Activated CD8-positive, alpha-beta memory T cell treated with anti-CD3 and anti-CD28 coated beads, Interleukin-2, amount 50 U/mL, for 48 hours (primary cell): ENCODE data around the gene CDH4.

ENCODE experiments used
- DNase-seq: peaks from one replicate; pipeline ENCODE4 v3.0.0-alpha.2; 2020

Gene CDH4

DNA sequence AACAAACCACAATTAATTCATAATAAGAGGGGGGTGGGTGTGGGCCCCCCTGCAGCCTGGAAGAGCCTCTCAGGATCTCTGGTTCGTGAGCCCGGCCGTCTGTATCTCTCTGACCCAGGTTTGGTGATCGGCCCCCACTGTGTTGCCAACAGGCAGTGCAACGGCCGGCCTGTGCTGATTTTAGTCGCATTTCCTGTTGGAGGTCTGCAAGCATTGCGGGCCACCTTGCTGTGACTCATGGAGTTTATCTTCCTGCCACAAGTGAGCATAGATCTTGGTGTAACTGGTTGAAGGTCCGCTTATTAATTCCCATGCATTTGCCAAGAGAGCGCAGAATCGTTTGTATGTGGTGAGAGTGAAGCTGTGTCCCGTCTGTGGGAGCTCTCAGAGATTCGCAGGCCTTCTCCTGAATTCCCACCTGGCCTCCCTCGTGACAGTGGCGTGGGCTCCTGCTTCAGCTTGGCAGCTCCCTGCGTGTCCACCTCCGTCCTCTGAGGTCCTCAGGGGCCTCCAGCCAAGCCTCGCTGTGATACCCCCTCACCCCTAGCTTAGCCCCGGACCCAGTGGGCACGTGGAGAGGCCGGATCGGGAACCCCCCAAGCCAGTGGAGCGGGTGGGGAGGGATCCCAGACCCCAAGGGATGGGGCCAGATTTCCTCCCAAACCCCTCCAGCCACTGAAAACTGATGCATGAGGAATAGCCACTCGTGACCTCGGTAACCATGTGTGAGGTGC, 269.8 kb downstream of the CDH4 start:
- no peak for DNase-seq

DNA sequence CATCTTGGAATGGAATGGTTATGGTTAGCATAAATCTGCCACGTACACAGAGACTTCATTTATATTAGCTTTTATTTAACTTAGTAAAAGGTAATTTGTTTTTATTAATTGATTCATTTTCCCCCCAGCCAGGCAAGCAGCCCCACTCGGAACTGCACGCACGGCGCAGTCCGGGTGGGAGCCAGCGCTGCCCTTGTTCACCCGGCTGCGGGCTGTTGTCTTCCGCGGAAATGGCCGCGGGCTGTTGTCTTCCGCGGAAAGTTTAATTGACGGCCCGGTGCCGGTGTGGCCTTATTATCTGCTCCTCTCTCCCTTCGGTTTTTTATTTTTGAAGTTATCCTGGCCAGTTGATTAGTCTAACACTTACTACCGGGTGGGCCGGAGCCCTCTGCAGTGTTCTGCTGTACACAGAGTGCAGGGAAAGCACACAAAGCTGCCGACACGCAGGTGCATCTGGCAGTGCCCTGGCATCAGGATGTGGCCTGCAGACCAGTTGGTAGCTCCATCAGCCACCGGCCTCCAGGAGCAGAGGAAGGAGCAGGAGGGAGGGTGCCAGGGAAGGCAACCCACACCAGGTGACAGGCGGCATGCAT, 270.5 kb downstream of the CDH4 start:
- no peak for DNase-seq

DNA sequence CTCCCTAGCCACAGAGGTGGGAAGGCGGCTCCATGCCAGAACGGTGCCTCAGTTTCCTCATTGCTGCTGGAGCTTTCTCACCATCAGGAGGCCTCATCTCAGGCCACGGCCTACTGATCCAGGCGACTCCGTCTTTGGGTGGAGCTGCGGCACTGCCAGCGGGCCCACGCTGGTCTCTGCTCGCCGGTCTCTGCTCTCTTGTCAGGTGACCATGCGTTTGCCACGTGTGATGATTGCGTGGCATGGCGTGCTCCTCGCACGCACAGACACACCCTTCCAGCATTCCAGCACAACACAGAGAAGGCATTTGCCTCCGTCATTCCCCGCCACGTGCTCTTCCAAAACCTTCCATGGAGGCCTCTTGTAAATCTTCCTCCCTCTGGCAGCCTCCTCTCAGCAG, 271.1 kb downstream of the CDH4 start:
- no peak for DNase-seq

DNA sequence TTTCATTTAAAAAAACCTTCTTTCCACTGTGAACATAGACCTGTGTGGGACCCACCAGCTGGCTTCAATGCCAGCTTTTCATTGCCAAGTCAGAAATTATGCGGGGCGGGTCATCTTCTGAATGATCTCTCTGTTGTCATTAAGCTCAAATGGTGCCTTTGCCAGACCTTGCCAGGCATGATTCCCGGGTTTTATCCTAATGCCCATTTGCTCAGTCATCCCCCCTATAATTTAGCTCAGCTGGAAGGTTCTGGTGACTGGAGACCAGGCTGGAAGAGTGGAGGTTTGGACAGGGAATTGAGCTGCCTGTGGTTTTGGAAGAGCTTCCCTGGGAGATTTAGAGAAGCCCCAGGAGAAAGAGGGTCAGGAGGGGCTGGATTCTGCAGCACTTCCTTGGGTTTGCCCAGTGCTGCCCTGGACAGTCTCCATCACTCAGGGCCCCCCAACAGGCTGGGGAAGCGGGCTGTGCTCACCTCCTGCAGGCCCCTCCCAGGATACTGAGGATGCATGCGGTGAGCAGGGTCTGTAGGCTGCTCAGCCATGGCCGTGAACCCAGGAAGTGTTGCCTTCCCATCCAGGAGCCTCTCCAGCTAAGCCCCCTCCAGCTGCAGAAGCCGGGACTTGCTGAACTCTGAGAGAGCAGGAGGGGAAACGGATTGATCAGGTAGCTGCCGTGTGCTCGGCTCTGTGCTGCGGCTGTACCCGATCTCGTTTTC, 273.0 kb downstream of the CDH4 start:
- DNase-seq = no peak

DNA sequence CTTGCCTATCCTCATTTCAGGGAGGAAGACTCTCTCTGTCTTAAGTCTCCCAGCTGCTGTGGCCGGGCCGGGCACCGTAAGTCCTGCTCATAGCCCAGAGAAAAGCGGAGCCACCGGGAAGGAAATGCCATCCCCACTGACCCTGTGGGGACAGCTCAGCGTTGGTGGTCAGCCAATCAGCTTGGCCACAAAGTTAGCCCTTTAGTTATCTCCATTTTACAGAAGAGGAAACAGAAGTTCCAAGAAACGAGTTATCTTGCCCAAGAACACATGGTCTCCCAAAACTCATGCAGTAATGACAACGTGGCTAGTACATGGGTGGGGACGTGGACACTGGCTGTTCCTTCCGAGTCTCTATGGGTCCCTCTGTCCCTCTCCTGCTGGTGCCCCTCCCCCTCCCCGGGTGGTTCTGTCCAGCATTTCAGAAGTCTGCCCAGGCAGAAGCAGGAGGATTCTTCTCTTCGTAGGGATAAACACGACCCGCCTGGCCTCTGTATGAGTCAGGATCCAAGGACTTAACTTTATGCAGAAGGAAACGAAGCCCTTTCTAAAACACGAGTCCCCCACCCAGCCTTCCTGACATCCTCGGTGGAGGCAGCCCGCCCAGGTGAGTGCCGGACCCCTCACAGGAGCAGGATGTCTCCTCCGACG, 273.8 kb downstream of the CDH4 start:
- no peak for DNase-seq

DNA sequence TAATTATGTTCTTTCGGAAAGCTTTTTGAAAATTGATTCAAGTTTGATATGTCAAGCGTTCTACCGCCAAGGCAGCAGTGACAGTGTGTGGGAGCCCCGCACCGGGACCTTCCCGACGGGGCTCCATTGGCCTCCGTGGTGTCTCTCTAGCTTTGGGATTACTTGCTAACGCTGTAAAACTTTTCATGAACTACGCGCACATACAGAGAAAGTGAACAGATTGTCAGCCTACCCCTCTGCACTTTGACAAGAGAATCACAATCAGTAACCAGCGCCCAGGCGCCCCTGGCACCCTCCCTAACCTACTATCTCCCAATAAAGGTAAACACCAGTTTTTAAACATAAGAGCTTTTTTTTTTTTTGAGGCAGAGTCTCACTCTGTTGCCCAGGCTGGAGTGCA, 274.8 kb downstream of the CDH4 start:
- no peak for DNase-seq

DNA sequence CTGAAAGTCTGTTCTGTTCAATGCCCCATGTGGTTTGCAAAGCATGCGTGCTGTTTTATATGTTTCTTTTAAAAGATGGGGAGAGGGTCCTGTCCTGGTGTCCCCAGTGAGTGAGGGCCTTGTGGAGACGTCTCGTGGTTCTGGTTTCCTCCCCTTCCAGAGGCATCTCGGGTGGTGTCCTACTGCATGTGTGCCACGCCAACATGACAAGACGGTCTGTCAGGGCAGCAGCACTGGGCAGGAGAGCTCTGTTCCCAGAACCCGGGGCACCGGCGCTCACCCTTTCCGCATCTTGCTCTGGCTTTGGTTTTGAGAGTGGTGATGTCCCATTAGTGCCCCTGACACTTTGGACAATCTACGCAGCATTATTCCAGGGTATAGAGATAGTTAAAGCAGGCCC, 275.6 kb downstream of the CDH4 start:
- no peak for DNase-seq

DNA sequence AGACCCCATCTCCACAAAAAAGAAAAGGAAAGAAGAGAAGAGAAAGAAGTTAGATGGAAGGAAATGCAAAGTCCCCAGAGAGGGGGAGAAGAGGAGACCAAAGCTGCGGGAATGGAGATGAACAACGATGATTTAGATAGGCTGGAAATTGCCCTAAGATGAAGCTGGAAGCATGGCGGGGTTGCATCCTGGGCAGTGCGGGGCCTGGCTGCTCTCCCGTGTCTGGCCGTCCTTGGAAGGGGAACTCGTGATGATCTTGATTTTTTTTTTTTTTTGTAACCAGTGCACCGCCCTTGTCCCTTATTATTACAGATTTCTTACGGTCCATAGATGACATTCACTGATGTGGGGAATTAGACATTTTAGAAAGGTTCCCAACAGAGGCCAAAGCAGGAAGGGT, 276.5 kb downstream of the CDH4 start:
- DNase-seq = no peak

DNA sequence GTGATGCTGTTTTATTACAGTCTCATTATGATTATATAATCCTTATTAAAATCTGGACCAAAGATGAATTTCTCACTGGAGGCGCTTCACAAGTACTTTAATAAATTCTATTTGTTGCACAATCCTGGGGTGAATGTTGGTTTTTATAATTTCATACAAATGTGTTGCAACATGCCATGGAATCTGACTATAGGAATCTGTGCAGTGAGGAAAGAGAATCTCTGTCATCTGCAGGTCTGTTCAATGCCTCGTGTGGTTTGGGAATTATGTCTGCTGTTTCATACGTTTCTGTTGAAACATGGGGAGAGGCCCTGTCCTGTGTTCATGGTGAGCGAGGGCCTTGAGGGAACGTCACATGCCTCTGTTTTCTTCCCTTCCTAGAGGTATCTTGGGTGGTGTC, 277.3 kb downstream of the CDH4 start:
- DNase-seq = no peak

DNA sequence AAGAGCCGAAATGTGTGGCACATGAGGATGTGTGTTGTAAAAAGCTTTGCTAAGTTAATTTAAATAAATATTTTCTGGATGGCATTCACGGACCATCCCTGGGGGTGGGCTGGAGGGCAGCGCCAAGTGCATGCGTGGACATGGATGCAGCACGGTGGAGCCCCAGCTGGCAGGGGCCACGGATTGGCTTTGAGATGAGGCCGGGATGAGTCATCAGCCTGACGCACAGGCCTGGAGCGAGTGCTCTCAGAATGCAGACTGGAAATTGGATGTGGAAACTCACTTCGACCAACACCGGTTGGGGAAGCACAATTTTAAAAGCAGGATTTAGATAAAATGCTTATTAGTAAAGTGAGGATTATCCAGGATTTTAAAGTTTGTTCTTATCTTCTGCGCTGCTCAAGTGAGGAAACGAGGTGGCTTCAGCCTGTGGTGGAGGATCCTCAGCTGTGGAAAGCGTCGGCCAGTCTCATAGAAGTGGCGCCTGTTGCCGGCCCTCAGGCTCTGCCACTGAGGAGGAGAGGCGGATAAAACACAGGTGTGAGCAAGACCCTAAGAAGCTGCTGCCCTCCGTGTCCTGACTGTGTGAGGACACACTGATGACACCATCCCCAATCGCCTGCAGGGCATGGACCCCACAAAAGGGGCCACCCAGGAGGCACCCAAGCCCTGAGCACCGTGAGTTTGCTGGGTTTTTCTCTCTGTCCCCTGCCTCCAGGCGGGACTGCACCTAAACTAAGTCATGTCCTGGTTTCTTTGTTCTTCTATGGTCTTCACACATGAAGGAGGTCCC, 279.7 kb downstream of the CDH4 start:
- no peak for DNase-seq

DNA sequence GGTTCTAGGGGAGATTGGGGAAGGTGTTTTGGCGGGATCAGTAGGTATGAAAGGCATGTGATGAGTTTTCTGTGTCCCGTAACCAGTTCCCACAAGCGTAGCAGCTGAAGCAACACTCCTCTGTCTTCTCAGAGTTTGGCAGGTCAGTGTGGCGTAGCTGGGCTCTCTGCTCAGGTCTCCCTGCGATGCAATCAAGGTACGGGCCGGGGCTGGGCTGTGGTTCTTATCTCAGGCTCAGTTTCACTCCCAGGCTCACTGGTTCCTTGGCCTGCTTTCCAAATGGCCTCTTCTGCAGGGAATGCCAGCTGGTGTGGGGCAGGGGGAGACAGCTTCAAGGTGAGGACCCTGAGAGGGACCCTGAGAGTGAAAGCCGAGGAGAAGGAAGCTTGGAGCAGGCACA, 280.7 kb downstream of the CDH4 start:
- no peak for DNase-seq

DNA sequence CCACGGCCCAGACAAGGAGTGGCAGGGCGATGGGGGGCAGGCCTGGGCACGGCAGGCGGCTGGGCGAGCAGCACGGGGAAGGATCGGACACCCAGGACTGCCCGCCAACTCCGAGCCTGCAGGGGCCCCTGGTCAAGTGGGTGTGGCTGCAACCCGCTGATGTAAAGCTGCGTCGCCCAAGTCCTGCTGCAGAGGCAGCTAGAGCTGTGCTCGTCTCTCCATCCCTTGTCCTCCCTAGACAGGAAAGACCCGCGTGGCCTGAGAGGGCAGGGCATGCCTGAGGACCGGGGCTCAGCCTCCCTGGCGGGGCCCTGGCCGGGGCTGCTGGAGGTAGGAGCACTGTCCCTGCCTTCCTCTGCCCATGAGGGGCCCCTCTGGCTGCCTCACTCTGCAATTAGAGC, 281.2 kb downstream of the CDH4 start:
- DNase-seq = no peak

DNA sequence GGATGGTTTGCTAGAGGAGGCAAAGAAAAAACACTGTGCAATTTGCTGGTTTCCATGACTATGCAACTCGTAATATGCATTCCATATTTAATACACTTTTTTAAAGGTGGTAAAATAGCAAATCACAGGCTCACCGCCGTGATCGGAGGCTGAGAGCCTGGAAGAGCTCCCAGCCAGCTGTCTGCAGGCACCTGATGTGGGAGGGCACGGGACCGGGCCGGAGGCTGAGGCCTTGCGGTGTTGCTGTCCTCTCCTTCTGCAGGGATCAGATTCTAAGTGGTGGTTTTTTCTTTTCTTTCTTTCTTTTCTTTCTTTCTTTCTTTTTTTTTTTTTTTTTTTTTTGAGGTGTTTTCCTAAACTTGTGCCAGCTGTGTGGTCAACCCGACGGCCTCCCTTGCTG, 282.3 kb downstream of the CDH4 start:
- DNase-seq = no peak

DNA sequence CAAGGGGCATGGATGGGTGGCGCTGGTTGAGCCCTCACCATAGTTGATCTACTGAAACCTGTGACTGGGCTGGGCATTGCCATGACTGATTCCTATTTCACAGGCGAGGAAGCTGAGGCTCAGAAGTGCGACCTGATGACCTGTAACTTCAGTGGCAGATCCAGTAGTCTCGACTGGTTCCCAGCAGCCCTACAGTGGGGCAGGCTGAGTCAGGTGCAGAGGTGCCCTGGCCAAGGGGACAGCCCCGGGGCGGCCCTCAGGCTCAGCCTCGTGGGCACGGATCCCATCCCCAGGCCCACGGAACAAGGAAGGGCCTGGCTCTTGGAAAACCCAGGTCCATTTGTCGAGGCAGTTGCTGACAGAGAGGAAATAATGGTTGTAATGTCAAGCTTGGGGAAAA, 283.0 kb downstream of the CDH4 start:
- DNase-seq = no peak

DNA sequence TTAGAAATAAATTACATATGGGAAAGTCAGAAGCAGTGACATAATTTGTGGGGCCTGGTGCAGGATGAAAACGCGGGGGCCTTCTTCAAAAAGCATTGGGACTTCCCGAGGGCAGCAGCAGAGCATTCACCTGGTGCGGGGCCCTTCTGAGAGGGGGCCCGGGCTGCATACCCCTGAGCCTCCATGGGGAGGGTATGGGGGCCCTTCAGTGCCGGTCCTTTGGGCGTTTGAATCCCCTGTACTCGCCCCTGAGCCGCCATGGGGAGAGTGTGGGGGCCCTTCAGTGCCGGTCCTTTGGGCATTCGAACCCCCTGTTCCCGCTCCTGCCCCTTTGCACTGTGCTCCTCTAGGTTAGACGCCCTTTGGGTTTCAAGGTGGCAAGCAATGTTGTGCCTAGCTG, 283.5 kb downstream of the CDH4 start:
- no peak for DNase-seq

DNA sequence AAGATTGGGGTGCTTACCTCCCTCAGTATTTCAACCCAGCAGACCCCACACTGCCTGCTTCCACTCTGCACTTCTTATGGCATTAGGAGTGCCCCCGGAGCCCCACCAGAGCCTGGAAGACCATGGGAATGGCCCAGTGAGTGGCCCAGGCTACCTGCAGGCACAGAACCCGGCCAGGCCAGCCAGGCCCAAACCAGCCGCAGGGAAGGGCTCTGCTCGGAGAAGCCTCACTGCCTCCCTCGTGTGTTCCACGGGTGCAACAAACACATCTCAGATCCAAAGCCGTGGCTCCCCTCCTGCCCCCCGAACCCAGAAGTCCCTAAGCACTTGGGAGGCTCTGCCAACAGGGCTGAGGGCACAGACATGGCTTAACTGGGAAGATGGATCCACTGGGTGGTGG, 283.9 kb downstream of the CDH4 start:
- DNase-seq = no peak

DNA sequence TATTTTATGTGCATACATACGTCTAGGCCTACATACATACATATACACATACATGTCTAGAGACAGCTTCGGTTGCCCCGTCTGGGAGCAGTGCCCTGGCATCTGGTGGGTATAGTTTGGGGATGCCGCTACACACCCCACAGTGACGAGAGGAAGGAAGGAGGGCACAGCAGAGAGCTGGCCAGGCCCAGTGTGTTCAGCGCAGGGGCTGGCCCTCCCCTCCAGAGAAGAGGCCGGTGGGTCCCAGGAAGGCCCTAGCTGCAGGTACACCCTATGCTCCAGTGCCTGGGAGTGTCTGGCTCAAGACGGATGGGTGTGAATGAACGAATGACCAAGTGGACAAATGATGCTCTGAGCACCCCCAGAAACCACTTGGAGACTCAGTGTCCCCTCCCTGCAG, 284.6 kb downstream of the CDH4 start:
- DNase-seq = no peak

DNA sequence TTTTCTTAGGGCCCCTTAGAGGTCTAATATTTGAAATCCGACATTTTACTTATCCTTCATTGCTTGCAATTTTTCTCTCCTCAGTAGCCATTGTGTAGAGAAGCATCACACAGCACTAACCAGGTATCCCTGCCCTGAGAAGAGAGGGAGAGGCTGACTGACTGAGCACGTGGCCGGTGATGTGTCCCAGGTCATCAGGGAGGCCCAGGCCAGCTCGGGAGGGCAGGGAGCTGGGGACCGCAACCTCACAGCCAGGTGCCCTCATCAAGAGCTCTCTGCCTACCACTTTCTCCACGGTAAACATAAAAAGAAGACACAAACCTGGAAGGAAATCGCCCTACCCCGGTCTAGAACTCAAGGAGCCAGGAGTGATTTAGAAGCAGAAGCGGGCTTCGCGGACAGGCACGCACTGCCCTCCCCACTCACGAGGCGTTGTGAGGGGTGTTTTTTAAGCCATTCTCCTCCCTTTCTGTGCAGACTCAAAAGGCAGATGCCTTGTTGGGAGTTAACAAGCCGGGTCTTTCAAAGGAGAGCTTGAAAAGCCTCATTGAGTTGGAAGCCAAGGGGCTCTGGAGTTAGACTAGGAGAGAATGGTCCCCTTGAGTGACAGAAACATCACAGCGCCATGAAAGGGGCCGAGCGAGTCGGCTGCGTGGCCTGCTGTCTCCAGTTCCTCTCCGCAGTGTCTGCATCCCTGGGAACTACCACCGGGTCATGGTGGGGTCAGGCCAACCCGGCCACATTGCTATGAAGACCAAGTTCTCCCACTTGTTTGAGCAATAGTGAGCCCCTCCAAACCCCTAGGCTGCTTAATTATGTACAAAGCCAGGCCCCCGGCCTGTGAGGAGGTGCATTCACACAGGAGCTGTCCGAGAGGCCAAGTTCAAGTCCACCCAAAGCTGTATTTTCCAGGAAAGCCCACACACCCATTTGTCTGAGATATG, 285.4 kb downstream of the CDH4 start:
- no peak for DNase-seq

DNA sequence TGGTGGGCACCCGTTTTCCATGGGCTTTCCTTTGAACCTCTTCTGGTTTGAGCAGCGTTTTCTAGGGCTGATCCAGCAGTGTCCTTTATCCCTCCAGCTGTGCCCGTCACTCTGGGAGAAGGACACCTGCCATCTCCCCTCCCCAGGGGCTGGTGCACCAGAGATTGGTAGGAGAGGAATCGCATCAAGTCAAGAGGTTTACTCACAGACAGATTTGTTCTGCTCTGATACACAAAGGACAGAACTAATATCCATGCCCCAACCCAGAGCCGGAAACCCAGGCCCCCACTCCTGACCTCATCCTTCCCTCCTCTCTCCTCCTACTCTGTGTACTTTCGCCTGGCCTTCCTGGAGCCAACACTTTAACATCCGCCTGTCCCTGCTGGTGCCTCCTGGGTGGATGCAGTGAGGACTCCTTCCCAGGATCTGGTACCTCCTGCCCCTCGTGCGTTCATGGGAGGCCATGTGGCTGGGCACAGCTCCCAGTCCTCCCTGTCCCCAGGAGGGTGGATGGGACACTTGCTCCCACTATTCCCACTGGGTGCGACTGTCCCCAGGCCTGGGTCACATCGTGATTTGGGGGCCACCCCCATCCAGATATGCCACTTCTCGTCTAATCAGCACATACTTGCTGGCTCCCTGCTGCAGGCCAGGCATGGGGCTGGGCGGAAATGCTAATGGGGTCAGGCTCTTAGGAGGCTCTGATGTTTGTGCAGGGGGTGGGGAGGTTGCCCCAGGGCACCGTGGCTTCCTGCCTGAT, 286.3 kb downstream of the CDH4 start:
- DNase-seq = no peak

DNA sequence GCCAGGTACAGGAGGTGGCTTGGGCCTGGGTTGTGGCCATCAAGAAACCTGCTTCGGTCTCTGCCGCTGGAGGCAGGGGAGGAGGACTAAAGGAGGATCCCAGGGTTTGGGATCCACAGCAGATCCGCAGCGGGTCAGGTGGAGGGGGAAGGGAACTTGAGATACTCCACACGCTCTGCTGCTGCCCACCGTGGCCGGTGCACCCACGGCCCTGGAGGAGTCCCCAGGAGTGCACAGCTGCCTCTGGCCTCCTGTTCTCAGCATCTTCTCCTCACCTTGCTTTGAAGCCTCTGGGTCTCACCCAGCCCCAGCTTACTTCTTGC, 286.8 kb downstream of the CDH4 start:
- no peak for DNase-seq

DNA sequence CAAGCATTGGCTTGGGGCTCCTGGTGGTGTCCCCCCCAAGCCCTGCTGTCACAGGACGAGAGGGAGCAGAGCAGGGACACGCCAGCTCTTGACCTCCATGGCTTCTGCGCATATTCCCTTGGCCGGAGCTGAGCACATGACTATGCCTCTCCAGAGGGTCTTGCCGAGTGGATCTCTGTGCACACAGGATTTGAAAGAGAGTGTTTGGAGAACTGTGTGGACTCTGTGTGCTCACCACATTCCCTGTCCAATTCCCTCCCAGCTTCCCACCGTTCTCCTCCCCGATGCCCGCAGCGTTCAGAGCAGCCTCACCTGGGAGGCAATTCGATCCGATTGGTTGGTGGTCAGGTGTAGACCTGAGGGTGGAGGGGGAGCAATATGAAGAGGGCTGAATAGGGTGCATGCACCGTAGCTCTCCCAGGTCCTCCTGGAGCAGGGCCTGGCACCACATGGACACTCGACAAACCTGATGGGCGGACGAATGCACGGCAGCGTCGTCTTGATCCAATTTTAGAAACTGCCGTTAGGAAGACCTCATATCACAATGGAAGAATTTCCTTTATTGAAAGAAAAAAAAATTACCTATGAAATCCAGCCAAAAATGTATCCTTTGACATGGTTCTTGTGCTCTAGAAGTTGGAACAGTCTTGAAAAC, 287.8 kb downstream of the CDH4 start:
- no peak for DNase-seq
